Muscle layer of duodenum (tissue), 2 donors: ENCODE results near the gene GFPT1.
A peak's percentile ranks its signal among the peaks of the same experiment; 100 is the strongest.

Experiments used
- H3K27ac ChIP-seq: one replicate; pipeline ENCODE4 v1.7.0; 2013; ENCODE audit warnings: mild to moderate bottlenecking, low read length
- H3K27me3 ChIP-seq: one replicate; pipeline ENCODE4 v1.7.0; 2013; ENCODE audit warnings: low read depth, mild to moderate bottlenecking, control low read depth, low read length
- H3K36me3 ChIP-seq, 2 donors: one replicate each; pipeline ENCODE4 v1.7.0; 2013; ENCODE audit warnings: low read length in 2 of 2, control low read depth in 1 of 2, mild to moderate bottlenecking in 1 of 2; ENCODE audit not compliant: insufficient read depth in 2 of 2, control insufficient read depth in 1 of 2
- H3K4me1 ChIP-seq, 2 donors: one replicate each; pipeline ENCODE4 v1.7.0; 2013; ENCODE audit warnings: low read length in 2 of 2, mild to moderate bottlenecking in 2 of 2, control low read depth in 1 of 2, moderate library complexity in 1 of 2; ENCODE audit not compliant: insufficient read depth in 2 of 2, control insufficient read depth in 1 of 2
- H3K4me3 ChIP-seq, 2 donors: one replicate each; pipeline ENCODE4 v1.7.0; 2013; ENCODE audit warnings: low read length in 2 of 2, low read depth in 1 of 2, mild to moderate bottlenecking in 1 of 2
- H3K9me3 ChIP-seq, 2 donors: one replicate each; pipeline ENCODE4 v1.7.0; 2013; ENCODE audit warnings: low read length in 2 of 2, control low read depth in 1 of 2, mild to moderate bottlenecking in 1 of 2; ENCODE audit not compliant: control insufficient read depth in 1 of 2
- donor health status: healthy.

The GFPT1 gene

DNA sequence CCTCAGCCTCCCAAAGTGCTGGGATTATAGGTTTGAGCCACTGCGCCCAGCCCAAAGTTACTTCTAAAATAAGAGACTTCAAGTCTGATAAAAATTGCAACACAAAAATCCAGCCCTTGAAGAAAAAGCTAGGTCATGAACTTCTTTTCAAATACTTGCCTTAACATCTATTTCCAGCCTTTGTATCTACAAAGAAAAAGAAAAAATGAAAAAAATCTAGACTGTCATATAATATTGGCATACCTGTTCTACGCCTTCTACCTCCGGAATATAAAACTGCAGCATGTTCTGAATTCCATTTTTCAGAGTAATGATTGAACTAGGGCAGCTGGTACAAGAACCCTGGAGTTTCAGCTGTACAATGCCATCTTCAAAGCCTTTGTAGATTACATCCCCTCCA lies 13.1 kb upstream of the GFPT1 start:
- peaks cover 23 to 54% of the 10 kb centered on the region in 2 donors for H3K36me3 ChIP-seq
- H3K27ac ChIP-seq = no peak overlapping the region
- H3K27me3 ChIP-seq = no peaks in the 10 kb centered on the region
- peaks cover 0 to 2% of the 10 kb centered on the region in 2 donors for H3K9me3 ChIP-seq
- no peak overlapping the region for H3K4me3 ChIP-seq
- no peaks in the 10 kb centered on the region for H3K4me1 ChIP-seq

DNA sequence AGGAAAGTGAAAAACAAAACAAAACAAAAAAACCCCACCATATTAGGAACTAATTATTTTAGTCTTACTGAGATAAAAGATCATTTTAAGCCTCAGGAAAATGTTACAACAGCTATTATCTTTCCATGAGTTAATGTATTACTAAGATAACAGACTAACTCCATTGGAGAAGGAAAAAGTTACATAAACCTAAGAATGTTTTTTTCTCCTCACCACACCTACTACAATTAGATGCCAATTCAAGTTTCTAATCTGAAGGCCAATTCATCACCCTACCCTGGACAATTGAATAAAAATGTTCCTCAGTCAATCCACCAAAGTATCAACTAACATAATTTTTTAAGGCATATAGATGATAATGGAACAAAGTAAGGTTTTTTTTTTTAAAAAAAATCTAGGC lies 10.2 kb upstream of the GFPT1 start:
- Histone ChIP-seq H3K9me3 (no peaks in the 10 kb centered on the region), H3K4me3 (no peak overlapping the region), H3K36me3 (peaks cover 18 to 44% of the 10 kb centered on the region in 2 donors), H3K27me3 (no peaks in the 10 kb centered on the region), H3K27ac (no peak overlapping the region), H3K4me1 (no peaks in the 10 kb centered on the region)

DNA sequence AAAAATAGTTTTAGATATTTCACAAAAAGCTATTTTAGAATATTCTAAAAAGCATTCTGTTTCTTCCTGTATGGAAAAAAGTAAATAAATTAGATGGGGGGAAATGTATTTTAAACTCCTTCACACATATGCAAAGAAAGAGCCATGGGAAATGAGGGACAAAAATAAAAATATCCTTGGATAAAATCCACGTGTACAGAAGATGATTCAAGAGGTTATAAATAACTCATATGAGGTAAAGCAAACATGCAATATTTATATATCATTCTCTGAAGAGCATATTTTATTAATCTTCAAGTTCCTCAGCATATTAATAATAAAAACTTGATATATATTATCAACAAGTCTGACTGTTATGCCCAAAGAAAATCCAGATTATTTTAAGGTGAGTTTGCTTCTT lies 8.8 kb upstream of the GFPT1 start:
- Histone ChIP-seq H3K4me3 (no peak overlapping the region), H3K9me3 (no peaks in the 10 kb centered on the region), H3K4me1 (no peaks in the 10 kb centered on the region), H3K36me3 (peaks cover 18 to 38% of the 10 kb centered on the region in 2 donors), H3K27ac (no peak overlapping the region), H3K27me3 (no peaks in the 10 kb centered on the region)

DNA sequence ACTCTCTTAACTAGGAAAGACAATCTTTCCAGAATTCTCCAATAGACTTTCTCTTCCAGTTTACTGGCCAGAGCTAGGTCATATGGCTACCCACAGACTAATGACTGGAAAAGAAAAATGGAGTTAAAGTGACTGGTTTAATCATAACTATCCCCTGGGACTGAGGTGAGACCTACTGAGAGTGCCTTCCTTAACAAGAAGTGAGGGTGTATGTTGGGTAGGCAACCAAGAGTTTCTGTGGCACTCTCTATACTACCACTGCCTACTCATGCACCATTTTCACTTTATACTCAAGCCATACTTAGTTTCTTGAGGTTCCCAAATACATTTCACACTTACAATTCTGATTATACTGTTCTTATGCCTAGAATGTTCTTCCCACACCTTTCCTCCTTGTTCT lies 6.9 kb upstream of the GFPT1 start:
- no peak overlapping the region for H3K27ac ChIP-seq
- H3K4me1 ChIP-seq = no peaks in the 10 kb centered on the region
- H3K4me3 ChIP-seq = no peak overlapping the region
- H3K27me3 ChIP-seq = no peaks in the 10 kb centered on the region
- peaks cover 11 to 23% of the 10 kb centered on the region in 2 donors for H3K36me3 ChIP-seq
- H3K9me3 ChIP-seq = no peaks in the 10 kb centered on the region

DNA sequence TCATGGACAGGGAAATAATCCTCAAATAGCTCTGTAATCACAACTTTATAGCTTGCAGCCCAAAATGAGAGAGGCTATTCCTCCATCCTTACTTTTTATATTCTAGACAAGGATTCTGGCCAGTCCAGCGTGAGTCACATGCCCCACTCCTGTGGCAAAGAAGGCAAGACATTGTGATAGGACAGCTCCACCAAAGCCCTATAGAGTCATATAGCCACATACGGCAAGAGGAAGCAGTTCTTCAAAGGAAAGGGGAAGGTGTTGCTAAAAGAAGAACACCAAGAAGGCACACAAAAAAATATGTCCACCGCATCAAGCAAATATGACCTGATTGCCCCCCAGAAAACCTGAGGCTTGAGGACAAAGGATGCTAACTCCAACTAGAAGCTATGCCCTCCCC lies 3.4 kb upstream of the GFPT1 start:
- Histone ChIP-seq H3K9me3 (no peaks in the 10 kb centered on the region), H3K27ac (no peak overlapping the region), H3K4me3 (no peak overlapping the region), H3K36me3 (peaks cover 0 to 14% of the 10 kb centered on the region in 2 donors), H3K4me1 (peaks cover 6 to 13% of the 10 kb centered on the region in 2 donors), H3K27me3 (no peaks in the 10 kb centered on the region)

DNA sequence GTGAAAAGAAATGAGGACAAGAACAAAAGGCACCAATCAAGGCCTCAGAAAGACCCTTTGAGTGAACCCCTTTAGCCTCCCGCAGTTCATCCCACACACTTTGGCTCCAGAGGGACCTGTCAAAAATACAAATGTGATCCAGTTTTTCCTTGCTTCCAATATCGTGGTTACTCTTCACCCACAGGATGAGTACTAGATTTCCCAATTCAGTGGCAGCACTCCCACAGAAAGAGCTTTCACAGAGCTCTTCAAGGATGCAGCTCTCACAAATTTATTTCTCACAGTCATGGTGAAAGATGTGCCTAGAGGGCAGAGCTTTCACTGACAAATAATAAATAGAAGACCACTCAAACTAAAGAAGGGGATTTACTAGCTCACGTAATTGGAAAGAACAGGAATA lies 3.0 kb upstream of the GFPT1 start:
- no peaks in the 10 kb centered on the region for H3K27me3 ChIP-seq
- H3K36me3 ChIP-seq = peaks cover 0 to 13% of the 10 kb centered on the region in 2 donors
- no peak overlapping the region for H3K27ac ChIP-seq
- no peak overlapping the region for H3K4me3 ChIP-seq
- H3K4me1 ChIP-seq = peaks cover 6 to 14% of the 10 kb centered on the region in 2 donors
- H3K9me3 ChIP-seq = no peaks in the 10 kb centered on the region

DNA sequence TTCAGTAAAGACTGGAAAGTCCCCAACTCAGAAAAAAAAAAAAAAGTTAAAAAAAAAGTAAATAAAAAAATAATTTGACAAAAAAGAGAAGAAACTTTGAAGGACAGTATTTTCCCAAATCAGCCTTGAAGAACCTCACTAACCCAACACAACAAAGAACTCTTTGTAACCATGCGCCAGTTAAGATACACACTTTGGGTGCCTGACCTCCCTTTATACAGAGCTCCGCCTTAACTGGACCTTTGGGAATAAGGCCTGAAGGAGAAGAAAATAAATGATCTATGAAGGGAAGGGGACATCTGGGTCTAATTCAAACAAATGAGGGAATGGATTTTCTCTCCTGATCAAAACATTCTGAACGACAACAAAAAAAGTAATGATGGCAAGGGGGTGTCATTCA lies 2.2 kb upstream of the GFPT1 start:
- Histone ChIP-seq H3K36me3 (peaks cover 0 to 5% of the 10 kb centered on the region in 2 donors), H3K27ac (no peak overlapping the region), H3K27me3 (no peaks in the 10 kb centered on the region), H3K4me3 (no peak overlapping the region), H3K4me1 (peaks cover 6 to 17% of the 10 kb centered on the region in 2 donors), H3K9me3 (no peaks in the 10 kb centered on the region)

DNA sequence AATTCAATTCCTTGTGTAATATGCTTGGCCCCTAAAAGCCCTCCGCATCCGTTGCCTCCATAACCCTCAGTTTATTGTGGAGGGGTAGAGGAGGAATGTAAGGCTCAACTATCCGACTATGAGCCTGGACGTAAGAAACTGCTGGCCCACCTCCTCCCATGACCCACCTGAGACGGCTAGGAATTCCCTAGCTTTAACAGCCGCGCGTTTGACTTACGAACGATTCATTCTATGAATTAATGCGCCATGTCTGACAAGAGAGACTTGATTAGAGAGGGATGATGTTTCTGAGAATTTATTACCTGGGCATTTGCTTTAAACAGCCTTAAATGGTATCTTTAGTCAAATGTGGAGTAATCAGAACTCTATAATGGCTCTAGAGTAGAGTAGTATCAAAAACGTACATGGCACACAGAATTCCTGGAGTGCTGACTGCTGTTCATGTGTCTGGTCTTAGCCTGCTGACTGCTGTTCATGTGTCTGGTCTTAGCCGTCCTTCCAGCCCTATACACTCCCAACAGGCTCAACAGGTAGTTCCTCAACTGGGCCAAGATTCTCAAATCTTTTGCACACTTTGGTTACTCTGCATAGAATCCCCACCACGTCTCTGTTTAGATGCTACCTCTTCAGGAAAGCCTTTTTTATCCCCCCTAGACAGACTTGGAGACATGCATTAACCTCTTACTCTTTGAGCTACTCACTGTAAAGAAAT lies 899 bp upstream of the GFPT1 start:
- Histone ChIP-seq H3K9me3 (no peaks in the 10 kb centered on the region), H3K27me3 (no peaks in the 10 kb centered on the region), H3K27ac (peak overlapping the region; percentile 82), H3K4me3 (peak overlapping the region; percentile 83 to 85), H3K36me3 (no peaks in the 10 kb centered on the region), H3K4me1 (peaks cover 6 to 19% of the 10 kb centered on the region in 2 donors)

DNA sequence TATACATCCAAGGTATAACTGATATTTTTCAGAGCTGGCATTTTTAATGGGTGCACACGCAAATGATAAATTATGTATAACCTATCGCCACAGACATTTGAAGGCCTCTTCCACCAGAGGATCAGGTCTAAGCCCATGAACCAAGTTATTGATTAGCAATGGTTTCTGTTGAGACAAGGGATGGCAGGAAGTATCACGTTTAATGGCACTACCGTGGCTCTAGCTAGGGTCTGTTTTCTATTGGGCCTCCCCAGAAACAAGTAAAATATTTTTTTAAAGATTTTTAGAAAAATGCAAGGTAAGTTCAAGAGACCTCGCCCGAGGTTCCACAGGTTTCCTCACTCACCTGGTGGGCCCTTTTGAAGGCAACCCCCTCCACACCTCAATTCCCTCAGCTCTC lies 667 bp downstream of the GFPT1 start:
- H3K4me1 ChIP-seq = peaks cover 6 to 21% of the 10 kb centered on the region in 2 donors
- H3K9me3 ChIP-seq = no peaks in the 10 kb centered on the region

DNA sequence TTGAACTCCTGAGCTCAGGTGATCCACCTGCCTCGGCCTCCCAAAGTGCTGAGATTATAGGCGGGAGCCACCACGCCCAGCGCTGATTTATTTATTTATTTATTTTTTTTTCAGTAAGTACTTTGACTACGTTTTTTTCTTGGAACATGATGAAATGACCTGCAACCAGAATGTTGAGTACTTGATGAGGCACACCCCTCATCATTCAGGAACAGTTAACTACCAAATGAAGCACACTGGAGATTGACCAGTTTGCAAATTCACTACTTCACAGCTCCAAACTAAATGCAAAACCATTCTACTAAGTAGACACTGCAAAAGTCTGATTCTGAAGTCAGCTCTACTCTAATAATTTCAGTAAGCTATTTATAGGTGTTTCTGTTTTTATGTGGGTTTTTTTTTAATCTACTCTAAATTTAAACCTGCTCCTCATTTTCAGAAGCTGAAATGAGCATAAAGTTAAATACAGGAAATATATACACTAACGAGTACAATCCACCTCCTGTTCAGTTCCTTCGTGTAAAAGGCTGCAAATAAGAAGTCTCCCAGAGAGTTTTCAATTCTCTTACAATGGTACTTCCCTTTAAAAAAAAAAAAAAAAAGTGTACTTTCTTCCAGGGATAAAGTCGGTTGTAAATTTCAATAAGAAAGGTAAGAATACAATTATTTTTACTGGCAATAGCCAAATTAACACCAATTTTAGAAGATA lies 1.4 kb downstream of the GFPT1 start:
- H3K4me3 ChIP-seq = peak overlapping the region; percentile 75 to 85
- no peaks in the 10 kb centered on the region for H3K27me3 ChIP-seq
- peaks cover 6 to 21% of the 10 kb centered on the region in 2 donors for H3K4me1 ChIP-seq
- no peaks in the 10 kb centered on the region for H3K36me3 ChIP-seq
- H3K27ac ChIP-seq = peak overlapping the region; percentile 80
- H3K9me3 ChIP-seq = no peaks in the 10 kb centered on the region

More for the DNA sequence above, 667 bp downstream of the GFPT1 start:
- Histone ChIP-seq H3K27me3 (no peaks in the 10 kb centered on the region), H3K36me3 (no peaks in the 10 kb centered on the region), H3K4me3 (peak overlapping the region; percentile 75 to 85), H3K27ac (peak overlapping the region; percentile 80)

DNA sequence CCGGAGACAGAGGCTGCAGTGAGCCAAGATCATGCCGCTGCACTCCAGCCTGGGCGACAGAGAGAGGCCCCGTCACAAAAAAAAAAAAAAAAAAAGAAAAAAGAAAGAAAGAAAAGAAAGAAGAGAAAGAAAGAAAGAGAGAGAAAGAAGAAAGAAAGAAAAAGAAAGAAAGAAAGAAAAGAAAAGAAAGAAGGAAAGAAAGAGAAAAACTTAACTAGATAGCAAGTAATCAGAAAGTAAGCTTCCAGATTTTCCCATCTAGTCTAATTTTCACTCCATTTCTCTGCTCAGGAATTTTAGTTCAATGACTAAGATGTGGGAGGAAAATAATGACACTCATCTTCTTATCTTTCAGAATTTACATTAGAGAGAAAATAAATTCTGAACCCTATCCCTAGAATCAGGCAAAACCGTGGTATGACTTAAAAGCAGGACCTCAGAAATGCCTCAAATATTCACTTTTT lies 2.4 kb downstream of the GFPT1 start:
- Histone ChIP-seq H3K27ac (no peak overlapping the region), H3K4me1 (peaks cover 6 to 21% of the 10 kb centered on the region in 2 donors)

More for the DNA sequence above, 2.4 kb downstream of the GFPT1 start:
- no peaks in the 10 kb centered on the region for H3K36me3 ChIP-seq
- H3K27me3 ChIP-seq = no peaks in the 10 kb centered on the region
- no peak overlapping the region for H3K4me3 ChIP-seq
- no peaks in the 10 kb centered on the region for H3K9me3 ChIP-seq
